ENCODE data around the gene ZNF670.
"Not testable (repeated sequence)": the region's sequence is repeated elsewhere in the genome, so short reads cannot be mapped to it uniquely, and the experiment has no call there.

ZNF670 gene

DNA sequence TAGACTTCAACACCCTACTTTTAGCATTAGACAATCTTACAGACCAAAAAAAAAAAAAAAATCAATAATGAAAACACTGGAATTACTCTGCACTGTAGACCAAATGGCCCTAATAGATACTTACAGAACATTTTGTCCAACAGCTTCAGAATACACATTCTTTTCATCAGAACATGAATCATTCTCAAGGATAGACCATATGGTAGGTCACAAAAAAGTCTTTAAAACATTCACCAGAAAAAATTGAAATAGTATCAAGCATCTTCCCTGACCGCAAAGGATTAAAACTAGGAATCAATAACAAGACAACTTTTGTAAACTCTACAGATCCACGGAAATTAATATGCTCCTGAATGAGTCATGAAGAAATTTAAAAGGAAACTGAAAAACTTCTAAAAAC is 22.5 kb downstream of the ZNF670 start:
- no peak overlapping the region for H3K4me3 ChIP-seq (ENCODE audit: low read depth, low read length)
- no peak for DNase-seq (ENCODE audit: low read depth)
- in situ Hi-C loops (cut with HindIII; ENCODE audit: low sequenced_read_pairs), result no loop called here
- TF ChIP-seq, protein P1, sequence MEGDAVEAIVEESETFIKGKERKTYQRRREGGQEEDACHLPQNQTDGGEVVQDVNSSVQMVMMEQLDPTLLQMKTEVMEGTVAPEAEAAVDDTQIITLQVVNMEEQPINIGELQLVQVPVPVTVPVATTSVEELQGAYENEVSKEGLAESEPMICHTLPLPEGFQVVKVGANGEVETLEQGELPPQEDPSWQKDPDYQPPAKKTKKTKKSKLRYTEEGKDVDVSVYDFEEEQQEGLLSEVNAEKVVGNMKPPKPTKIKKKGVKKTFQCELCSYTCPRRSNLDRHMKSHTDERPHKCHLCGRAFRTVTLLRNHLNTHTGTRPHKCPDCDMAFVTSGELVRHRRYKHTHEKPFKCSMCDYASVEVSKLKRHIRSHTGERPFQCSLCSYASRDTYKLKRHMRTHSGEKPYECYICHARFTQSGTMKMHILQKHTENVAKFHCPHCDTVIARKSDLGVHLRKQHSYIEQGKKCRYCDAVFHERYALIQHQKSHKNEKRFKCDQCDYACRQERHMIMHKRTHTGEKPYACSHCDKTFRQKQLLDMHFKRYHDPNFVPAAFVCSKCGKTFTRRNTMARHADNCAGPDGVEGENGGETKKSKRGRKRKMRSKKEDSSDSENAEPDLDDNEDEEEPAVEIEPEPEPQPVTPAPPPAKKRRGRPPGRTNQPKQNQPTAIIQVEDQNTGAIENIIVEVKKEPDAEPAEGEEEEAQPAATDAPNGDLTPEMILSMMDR (IDR thresholded peaks at IDR 0.05; ENCODE audit: low read depth, low read length, missing control alignments), result no peak

DNA sequence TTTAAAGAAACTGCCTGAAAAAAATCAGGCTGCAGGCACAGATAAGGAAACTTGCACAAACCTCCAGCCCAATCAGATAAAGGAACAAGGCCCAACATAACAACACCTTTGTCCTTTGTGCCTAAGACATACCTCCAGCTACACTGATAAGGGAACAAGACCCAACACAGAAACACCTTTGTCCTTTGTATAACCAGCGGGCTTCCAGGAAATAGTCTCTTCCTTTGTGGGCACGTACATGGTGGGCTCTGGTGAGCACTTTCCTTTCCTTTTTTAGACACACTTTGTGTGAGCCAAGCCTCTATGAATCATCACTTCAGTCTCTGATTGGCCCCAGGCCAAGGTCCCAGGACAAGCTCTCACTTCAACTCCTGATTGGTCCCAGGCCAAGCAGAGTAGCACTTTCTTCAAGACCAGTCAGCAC is 23.6 kb downstream of the ZNF670 start:
- in situ Hi-C loops (cut with HindIII; ENCODE audit: low sequenced_read_pairs), result no loop called here
- H3K4me3 ChIP-seq (ENCODE audit: low read depth, low read length), result no peak overlapping the region
- DNase-seq (ENCODE audit: low read depth), result no peak
- TF ChIP-seq, protein P1 (IDR thresholded peaks at IDR 0.05; ENCODE audit: low read depth, low read length, missing control alignments), result no peak

DNA sequence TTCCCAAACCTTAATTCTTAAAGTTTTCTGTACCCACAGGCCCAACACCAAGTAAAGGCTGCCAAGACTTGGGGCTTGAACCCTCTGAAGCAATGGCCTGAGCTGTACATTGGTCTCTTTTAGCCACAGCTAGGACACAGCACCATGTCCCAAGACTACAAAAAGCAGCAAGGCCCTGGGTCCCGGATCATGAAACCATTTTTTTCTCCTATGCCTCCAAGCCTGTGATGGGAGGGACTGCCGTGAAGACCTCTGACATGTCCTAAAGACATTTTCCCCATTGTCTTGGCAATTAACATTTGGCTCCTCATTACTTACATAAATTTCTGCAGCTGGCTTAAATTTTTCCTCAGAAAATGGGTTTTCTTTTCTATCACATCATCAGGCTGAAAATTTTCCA is 30.9 kb downstream of the ZNF670 start:
- TF ChIP-seq, protein P1 (IDR thresholded peaks at IDR 0.05; ENCODE audit: low read depth, low read length, missing control alignments), result no peak
- H3K4me3 ChIP-seq (ENCODE audit: low read depth, low read length), result no peak overlapping the region
- DNase-seq (ENCODE audit: low read depth), result no peak
- in situ Hi-C loops (cut with HindIII; ENCODE audit: low sequenced_read_pairs), result no loop called here

DNA sequence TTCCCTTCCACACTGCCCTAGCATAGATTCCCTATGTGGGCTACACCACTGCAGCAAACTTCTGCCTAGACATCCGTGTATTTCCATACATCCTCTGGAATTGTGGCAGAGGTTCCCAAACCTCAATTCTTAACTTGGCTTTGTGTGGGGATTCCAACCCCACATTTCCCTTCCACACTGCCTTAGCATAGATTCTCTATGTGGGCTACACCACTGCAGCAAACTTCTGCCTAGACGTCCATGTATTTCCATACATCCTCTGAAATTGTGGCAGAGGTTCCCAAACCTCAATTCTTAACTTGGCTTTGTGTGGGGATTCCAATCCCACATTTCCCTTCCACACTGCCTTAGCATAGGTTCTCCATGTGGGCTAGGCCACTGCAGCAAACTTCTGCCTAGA is 31.4 kb downstream of the ZNF670 start:
- TF ChIP-seq, protein P1 (IDR thresholded peaks at IDR 0.05; ENCODE audit: low read depth, low read length, missing control alignments), result no peak
- in situ Hi-C loops (cut with HindIII; ENCODE audit: low sequenced_read_pairs), result no loop called here
- DNase-seq (ENCODE audit: low read depth), result no peak
- H3K4me3 ChIP-seq (ENCODE audit: low read depth, low read length), result no peak overlapping the region

DNA sequence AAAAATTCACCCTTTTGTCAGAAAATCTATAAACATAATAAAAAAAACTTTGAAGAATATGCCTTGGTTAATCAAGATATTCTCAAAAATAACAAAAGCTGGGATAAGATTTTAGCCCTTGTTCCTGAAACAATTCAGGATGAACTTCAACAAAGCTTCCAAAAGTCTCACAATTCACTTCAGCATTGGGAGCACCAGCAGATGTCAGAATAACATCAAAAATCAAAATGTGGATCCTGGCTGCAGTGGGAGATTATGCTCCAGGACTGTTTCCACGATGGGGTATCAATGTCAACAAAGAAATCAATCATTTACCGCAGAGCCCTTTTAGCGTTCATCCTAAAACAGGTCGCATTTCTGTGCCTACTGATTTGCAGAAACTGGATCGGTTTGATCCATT is 35.2 kb downstream of the ZNF670 start:
- in situ Hi-C loops (cut with HindIII; ENCODE audit: low sequenced_read_pairs), result no loop called here
- no peak overlapping the region for H3K4me3 ChIP-seq (ENCODE audit: low read depth, low read length)

DNA sequence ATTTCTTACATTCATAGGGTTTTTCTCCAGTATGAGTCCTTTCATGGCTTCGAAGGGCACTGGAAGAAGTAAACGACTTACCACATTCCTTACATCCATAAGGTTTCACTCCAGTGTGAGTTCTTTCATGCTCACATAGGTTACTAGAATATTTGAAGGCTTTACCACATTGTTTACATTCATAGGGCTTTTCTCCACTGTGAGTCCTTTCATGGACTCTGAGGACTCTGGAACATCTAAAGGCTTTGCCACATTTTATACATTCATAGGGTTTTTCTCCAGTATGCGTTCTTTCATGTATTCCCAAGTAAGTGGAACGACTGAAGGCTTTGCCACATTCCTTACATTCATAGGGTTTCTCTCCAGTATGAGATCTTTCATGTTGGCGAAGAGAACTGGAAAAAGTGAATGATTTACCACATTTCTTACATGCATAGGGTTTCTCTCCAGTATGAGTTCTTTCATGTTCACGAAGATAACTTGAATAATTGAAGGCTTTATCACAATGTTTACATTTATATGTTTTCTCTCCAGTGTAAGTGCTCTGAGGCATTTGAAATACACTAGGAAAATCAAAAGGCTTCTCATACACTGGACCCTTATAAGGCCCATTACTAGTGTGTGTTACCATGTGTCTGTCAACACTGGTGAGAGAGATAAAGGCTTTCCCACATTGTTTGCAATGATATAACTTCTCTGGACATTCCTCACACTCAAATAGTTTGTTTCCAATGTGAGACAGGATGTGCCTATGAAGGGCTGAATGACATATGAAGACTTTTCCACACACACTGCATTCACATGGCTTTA is 40.9 kb downstream of the ZNF670 start:
- TF ChIP-seq, protein P1 (IDR thresholded peaks at IDR 0.05; ENCODE audit: low read depth, low read length, missing control alignments), result no peak
- in situ Hi-C loops (cut with HindIII; ENCODE audit: low sequenced_read_pairs), result no loop called here
- no peak overlapping the region for H3K4me3 ChIP-seq (ENCODE audit: low read depth, low read length)
- DNase-seq (ENCODE audit: low read depth), result no peak

More for the DNA sequence above, 35.2 kb downstream of the ZNF670 start:
- TF ChIP-seq, protein P1 (IDR thresholded peaks at IDR 0.05; ENCODE audit: low read depth, low read length, missing control alignments), result no peak
- no peak for DNase-seq (ENCODE audit: low read depth)

DNA sequence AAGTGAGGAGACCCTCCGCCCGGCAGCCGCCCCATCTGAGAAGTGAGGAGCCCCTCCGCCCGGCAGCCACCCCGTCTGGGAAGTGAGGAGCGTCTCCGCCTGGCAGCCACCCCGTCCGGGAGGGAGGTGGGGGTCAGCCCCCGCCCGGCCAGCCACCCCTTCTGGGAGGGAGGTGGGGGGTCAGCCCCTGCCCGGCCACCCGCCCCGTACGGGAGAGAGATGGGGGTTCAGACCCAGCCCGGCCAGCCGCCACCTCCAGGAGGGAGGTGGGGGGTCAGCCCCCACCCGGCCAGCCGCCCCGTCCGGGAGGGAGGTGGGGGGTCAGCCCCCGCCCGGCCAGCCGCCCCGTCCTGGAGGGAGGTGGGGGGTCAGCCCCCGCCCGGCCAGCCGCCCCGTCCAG is 46.3 kb downstream of the ZNF670 start:
- in situ Hi-C loops (cut with HindIII; ENCODE audit: low sequenced_read_pairs); H3K4me3 ChIP-seq (ENCODE audit: low read depth, low read length); DNase-seq (ENCODE audit: low read depth): not testable (repeated sequence)
